WTC11 (cell line): ENCODE results near the gene KCTD21.

Experiments
- CREB1 ChIP-seq: sonication (generic); formaldehyde crosslinking; IDR thresholded peaks from 2 replicates; pipeline ENCODE4 v1.8.0; 2023; ENCODE audit warnings: mild to moderate bottlenecking, missing genetic modification reagents
- FOXJ3 ChIP-seq: sonication (generic); formaldehyde crosslinking; IDR thresholded peaks from 2 replicates; pipeline ENCODE4 v1.9.0; 2021; ENCODE audit warnings: missing genetic modification reagents, mild to moderate bottlenecking, borderline replicate concordance
- HMGXB4 ChIP-seq: sonication (generic); formaldehyde crosslinking; IDR thresholded peaks from 2 replicates; pipeline ENCODE4 v1.8.1; 2023; ENCODE audit warnings: mild to moderate bottlenecking, moderate library complexity, missing genetic modification reagents
- JUN ChIP-seq: sonication (generic); formaldehyde crosslinking; IDR thresholded peaks from 2 replicates; pipeline ENCODE4 v1.8.0; 2023; ENCODE audit warnings: mild to moderate bottlenecking, missing genetic modification reagents
- OVOL2 ChIP-seq: fragments of 250-450 bp; sonication (Bioruptor Pico); IDR thresholded peaks from 2 replicates; pipeline ENCODE4 v1.9.0; 2021; ENCODE audit warnings: mild to moderate bottlenecking, borderline replicate concordance
- TCF7 ChIP-seq: sonication (generic); formaldehyde crosslinking; IDR thresholded peaks from 2 replicates; pipeline ENCODE4 v1.8.0; 2022; ENCODE audit warnings: mild to moderate bottlenecking, low read depth, missing genetic modification reagents, moderate library complexity
- ZNF219 ChIP-seq: sonication (generic); formaldehyde crosslinking; IDR thresholded peaks from 2 replicates; pipeline ENCODE4 v1.8.0; 2023; ENCODE audit warnings: missing genetic modification reagents, mild to moderate bottlenecking, borderline replicate concordance
- TF ChIP-seq, protein P1 (sequence below): fragments of 200-600 bp; IDR thresholded peaks from 2 replicates; pipeline ENCODE4 v1.8.0; 2022; ENCODE audit warnings: antibody characterized with exemption
- TF ChIP-seq, protein P2 (sequence below): sonication (generic); formaldehyde crosslinking; IDR thresholded peaks from 2 replicates; pipeline ENCODE4 v1.8.0; 2022; ENCODE audit warnings: mild to moderate bottlenecking, missing genetic modification reagents
- TF ChIP-seq, protein P3 (sequence below): sonication (generic); formaldehyde crosslinking; IDR thresholded peaks from 2 replicates; pipeline ENCODE4 v1.8.0; 2022; ENCODE audit warnings: mild to moderate bottlenecking, missing genetic modification reagents

- TF ChIP-seq, protein P1, sequence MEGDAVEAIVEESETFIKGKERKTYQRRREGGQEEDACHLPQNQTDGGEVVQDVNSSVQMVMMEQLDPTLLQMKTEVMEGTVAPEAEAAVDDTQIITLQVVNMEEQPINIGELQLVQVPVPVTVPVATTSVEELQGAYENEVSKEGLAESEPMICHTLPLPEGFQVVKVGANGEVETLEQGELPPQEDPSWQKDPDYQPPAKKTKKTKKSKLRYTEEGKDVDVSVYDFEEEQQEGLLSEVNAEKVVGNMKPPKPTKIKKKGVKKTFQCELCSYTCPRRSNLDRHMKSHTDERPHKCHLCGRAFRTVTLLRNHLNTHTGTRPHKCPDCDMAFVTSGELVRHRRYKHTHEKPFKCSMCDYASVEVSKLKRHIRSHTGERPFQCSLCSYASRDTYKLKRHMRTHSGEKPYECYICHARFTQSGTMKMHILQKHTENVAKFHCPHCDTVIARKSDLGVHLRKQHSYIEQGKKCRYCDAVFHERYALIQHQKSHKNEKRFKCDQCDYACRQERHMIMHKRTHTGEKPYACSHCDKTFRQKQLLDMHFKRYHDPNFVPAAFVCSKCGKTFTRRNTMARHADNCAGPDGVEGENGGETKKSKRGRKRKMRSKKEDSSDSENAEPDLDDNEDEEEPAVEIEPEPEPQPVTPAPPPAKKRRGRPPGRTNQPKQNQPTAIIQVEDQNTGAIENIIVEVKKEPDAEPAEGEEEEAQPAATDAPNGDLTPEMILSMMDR, result no peak
- peak; percentile 47; the same call in 1 of the 2 replicates for TF ChIP-seq FOXJ3 (CRISPR knock-in tag)
- TF ChIP-seq, protein P2, sequence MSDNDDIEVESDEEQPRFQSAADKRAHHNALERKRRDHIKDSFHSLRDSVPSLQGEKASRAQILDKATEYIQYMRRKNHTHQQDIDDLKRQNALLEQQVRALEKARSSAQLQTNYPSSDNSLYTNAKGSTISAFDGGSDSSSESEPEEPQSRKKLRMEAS (CRISPR knock-in tag), result peak; percentile 97
- 0 out of 2 replicates have a peak, but pooled peaks have one; percentile 31 for TF ChIP-seq ZNF219 (CRISPR knock-in tag)
- TF ChIP-seq, protein P3, sequence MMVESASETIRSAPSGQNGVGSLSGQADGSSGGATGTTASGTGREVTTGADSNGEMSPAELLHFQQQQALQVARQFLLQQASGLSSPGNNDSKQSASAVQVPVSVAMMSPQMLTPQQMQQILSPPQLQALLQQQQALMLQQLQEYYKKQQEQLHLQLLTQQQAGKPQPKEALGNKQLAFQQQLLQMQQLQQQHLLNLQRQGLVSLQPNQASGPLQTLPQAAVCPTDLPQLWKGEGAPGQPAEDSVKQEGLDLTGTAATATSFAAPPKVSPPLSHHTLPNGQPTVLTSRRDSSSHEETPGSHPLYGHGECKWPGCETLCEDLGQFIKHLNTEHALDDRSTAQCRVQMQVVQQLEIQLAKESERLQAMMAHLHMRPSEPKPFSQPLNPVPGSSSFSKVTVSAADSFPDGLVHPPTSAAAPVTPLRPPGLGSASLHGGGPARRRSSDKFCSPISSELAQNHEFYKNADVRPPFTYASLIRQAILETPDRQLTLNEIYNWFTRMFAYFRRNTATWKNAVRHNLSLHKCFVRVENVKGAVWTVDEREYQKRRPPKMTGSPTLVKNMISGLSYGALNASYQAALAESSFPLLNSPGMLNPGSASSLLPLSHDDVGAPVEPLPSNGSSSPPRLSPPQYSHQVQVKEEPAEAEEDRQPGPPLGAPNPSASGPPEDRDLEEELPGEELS, result peak; percentile 48; the same call in 1 of the 2 replicates
- TF ChIP-seq JUN (CRISPR knock-in tag), result 0 out of 2 replicates have a peak, but pooled peaks have one; percentile 40
- TF ChIP-seq TCF7 (CRISPR knock-in tag), result peak; percentile 71; the same call in 1 of the 2 replicates
- TF ChIP-seq HMGXB4 (CRISPR knock-in tag), result peak; percentile 34; the same call in 1 of the 2 replicates
- no peak for TF ChIP-seq OVOL2 (CRISPR knock-in tag)
- no peak for TF ChIP-seq CREB1 (CRISPR knock-in tag)
Observed at GRCh38 chr11:78139422-78140391, 48.7 kb downstream of the KCTD21 start, which contains the start of gene ALG8.
